Astrocyte (in vitro differentiated cells and primary cell): ENCODE data around the gene AUNIP. TPM values are rescaled to one million over a fixed set of nuclear protein-coding genes. Genes with fewer than 3 reads are reported as not detected.
A peak's percentile ranks its signal among the peaks of the same experiment; 100 is the strongest.

Experiments
- DNase-seq: peaks from one replicate; pipeline ENCODE4 v3.0.0-alpha.2; 2010; ENCODE audit warnings: low read depth
- FAIRE-seq: peaks from 2 replicates; lab custom pipeline; 2011; peaks lifted over from hg19 to GRCh38; lab: Jason Lieb, UNC
- H2AFZ ChIP-seq: 2 replicates; pipeline ENCODE4 v1.6.0; 2012; ENCODE audit warnings: low read depth, low read length, inconsistent platforms
- H3K27ac ChIP-seq: 2 replicates; pipeline ENCODE4 v1.5.1; 2011; ENCODE audit warnings: low read depth, low read length, inconsistent platforms
- H3K27me3 ChIP-seq: 2 replicates; pipeline ENCODE4 v1.6.0; 2011; ENCODE audit warnings: low read length, inconsistent platforms; ENCODE audit not compliant: insufficient read depth
- H3K36me3 ChIP-seq: 2 replicates; pipeline ENCODE4 v1.5.1; 2011; ENCODE audit warnings: low read length, inconsistent platforms; ENCODE audit not compliant: insufficient read depth
- H3K4me1 ChIP-seq: 2 replicates; pipeline ENCODE4 v1.5.1; 2011; ENCODE audit warnings: low read length, inconsistent platforms; ENCODE audit not compliant: insufficient read depth
- H3K4me2 ChIP-seq: 2 replicates; pipeline ENCODE4 v1.6.0; 2012; ENCODE audit warnings: low read length, inconsistent platforms
- H3K4me3 ChIP-seq: 2 replicates; pipeline ENCODE4 v1.5.1; 2011; ENCODE audit warnings: low read depth, mild to moderate bottlenecking, low read length, inconsistent platforms; ENCODE audit not compliant: insufficient read depth
- H3K79me2 ChIP-seq: 2 replicates; pipeline ENCODE4 v1.6.0; 2012; ENCODE audit warnings: mild to moderate bottlenecking, low read length, inconsistent platforms; ENCODE audit not compliant: insufficient read depth
- H3K9ac ChIP-seq: 2 replicates; pipeline ENCODE4 v1.6.0; 2012; ENCODE audit warnings: mild to moderate bottlenecking, low read length, inconsistent platforms
- H3K9me3 ChIP-seq: 2 replicates; pipeline ENCODE4 v1.5.1; 2012; ENCODE audit warnings: low read depth, mild to moderate bottlenecking, low read length, inconsistent platforms; ENCODE audit not compliant: insufficient read depth
- H4K20me1 ChIP-seq: 2 replicates; pipeline ENCODE4 v1.6.0; 2012; ENCODE audit warnings: low read length, inconsistent platforms; ENCODE audit not compliant: insufficient read depth
- H3K27ac Mint-ChIP-seq: one replicate; pipeline ENCODE4 v1.8.0; 2021; ENCODE audit warnings: mild to moderate bottlenecking, mixed read lengths; ENCODE audit not compliant: unreplicated experiment
- H3K27me3 Mint-ChIP-seq: one replicate; pipeline ENCODE4 v1.8.0; 2021; ENCODE audit warnings: low read depth, mixed read lengths; ENCODE audit not compliant: unreplicated experiment
- H3K36me3 Mint-ChIP-seq: one replicate; pipeline ENCODE4 v1.8.0; 2021; ENCODE audit warnings: low read depth, mixed read lengths; ENCODE audit not compliant: unreplicated experiment
- H3K4me1 Mint-ChIP-seq: one replicate; pipeline ENCODE4 v1.8.0; 2021; ENCODE audit warnings: low read depth, mixed read lengths; ENCODE audit not compliant: unreplicated experiment
- H3K4me3 Mint-ChIP-seq: one replicate; pipeline ENCODE4 v1.8.0; 2021; ENCODE audit warnings: mild to moderate bottlenecking, moderate library complexity, mixed read lengths; ENCODE audit not compliant: unreplicated experiment
- H3K9me3 Mint-ChIP-seq: one replicate; pipeline ENCODE4 v1.8.0; 2021; ENCODE audit warnings: mild to moderate bottlenecking, mixed read lengths; ENCODE audit not compliant: unreplicated experiment
- CTCF ChIP-seq: IDR thresholded peaks from 2 replicates; pipeline ENCODE4 v1.5.1; 2011; ENCODE audit warnings: low read depth, mild to moderate bottlenecking, inconsistent platforms, low read length, moderate library complexity; ENCODE audit not compliant: insufficient read depth
- EZH2 ChIP-seq: IDR thresholded peaks from 2 replicates; pipeline ENCODE4 v1.6.1; 2012; ENCODE audit warnings: mild to moderate bottlenecking, low read length, inconsistent platforms; ENCODE audit not compliant: insufficient read depth
- total RNA-seq: library from RNA; stranded (reverse); gene quantifications from 2 replicates; pipeline ENCODE4 v1.2.1, GENCODE V29; 2021

Gene AUNIP
- total RNA-seq, 1 donor from 2014 or later: 2.1 TPM

DNA sequence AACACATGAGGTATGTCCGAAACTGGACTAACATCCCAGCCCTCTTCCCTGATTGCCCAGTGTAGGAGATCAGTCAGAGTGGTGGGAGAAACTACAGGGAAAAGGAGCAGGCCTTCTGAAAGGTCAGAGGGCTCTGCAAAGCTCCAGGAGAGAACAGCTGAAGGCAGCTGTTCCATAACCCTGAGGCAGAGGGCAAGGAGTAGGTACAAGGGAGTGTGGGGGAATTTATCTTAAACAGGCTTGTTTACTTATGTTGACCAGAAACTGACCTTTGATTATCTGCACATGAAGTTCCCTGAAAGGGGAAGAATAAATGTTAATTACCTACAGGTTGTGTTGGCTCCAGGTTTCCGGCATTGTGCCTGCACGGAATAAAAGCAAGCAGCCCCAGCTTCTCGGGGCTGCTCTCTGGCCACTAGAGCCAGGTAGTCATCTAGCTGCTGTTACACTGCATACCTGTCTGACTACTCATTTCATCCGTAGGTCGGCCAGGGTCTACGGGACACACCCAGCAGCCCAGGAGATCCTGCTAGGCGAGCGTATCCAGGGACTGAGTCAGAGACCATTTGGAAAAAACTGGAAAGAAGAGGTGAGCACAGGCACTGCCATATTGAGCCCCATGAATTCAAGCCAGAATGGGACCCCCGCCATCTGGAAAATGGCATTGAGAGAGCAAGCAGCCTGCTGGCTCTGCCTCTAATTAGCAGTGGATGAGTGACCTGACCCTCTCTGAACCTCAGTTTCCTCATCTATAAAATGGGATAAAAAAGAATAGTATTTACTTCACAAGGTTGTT, 31.2 kb upstream of the AUNIP start:
- Mint-ChIP-seq H3K36me3 (peaks cover 9% of the 10 kb centered on the region), H3K27me3 (no peaks in the 10 kb centered on the region), H3K9me3 (no peaks in the 10 kb centered on the region), H3K4me3 (no peak overlapping the region), H3K27ac (peak overlapping the region; percentile 58), H3K4me1 (peaks cover 30% of the 10 kb centered on the region)
- no peak overlapping the region for H2AFZ ChIP-seq
- peak overlapping the region; percentile 27 for H3K4me2 ChIP-seq
- no peaks in the 10 kb centered on the region for H4K20me1 ChIP-seq
- peaks cover 34% of the 10 kb centered on the region for H3K4me1 ChIP-seq
- FAIRE-seq: no peak
- no peaks in the 10 kb centered on the region for H3K36me3 ChIP-seq
- no peaks in the 10 kb centered on the region for H3K27me3 ChIP-seq
- TF ChIP-seq CTCF (no peak), EZH2 (no peak)
- no peak overlapping the region for H3K4me3 ChIP-seq
- H3K9ac ChIP-seq: no peak overlapping the region
- no peaks in the 10 kb centered on the region for H3K9me3 ChIP-seq
- peak; percentile 81 for DNase-seq
- H3K27ac ChIP-seq: peak overlapping the region; percentile 39
- no peaks in the 10 kb centered on the region for H3K79me2 ChIP-seq

DNA sequence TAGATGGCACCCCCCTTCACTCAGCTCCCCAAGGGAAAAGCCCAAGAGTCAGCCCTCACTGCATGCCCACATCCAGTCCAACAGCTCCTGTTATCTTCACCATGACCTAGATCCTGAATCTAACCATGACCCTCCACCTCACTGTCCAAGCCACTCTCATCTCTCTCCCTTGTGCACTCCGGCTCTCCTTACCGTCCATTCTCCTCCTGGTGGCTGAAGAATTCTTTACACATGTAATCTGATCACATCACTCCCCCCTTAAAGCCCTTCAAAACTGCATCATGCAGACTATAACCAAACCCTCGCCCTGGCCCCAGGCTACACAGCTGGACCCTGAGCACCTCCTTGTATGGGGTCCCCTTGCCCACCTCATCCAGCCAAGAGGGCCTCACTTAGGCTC, 30.2 kb upstream of the AUNIP start:
- H3K79me2 ChIP-seq: no peaks in the 10 kb centered on the region
- H3K4me3 ChIP-seq: no peak overlapping the region
- no peaks in the 10 kb centered on the region for H3K27me3 Mint-ChIP-seq
- FAIRE-seq (no peak), DNase-seq (no peak)
- H3K27ac ChIP-seq: no peak overlapping the region
- no peak for TF ChIP-seq CTCF
- no peak for TF ChIP-seq EZH2
- no peak overlapping the region for H2AFZ ChIP-seq
- H3K4me1 Mint-ChIP-seq: peaks cover 26% of the 10 kb centered on the region
- no peaks in the 10 kb centered on the region for H3K9me3 ChIP-seq
- H3K4me1 ChIP-seq: peaks cover 34% of the 10 kb centered on the region
- H3K27me3 ChIP-seq: no peaks in the 10 kb centered on the region
- H3K4me2 ChIP-seq: no peak overlapping the region
- H3K36me3 Mint-ChIP-seq: peaks cover 9% of the 10 kb centered on the region
- H3K36me3 ChIP-seq: no peaks in the 10 kb centered on the region
- no peak overlapping the region for H3K4me3 Mint-ChIP-seq
- H3K27ac Mint-ChIP-seq: no peak overlapping the region
- H3K9me3 Mint-ChIP-seq: no peaks in the 10 kb centered on the region
- no peaks in the 10 kb centered on the region for H4K20me1 ChIP-seq
- H3K9ac ChIP-seq: no peak overlapping the region

- no peaks in the 10 kb centered on the region for H3K9me3 ChIP-seq
- no peaks in the 10 kb centered on the region for H4K20me1 ChIP-seq
- H3K9ac ChIP-seq: no peak overlapping the region
- Mint-ChIP-seq H3K27ac (no peak overlapping the region), H3K9me3 (no peaks in the 10 kb centered on the region), H3K27me3 (no peaks in the 10 kb centered on the region), H3K4me1 (peaks cover 26% of the 10 kb centered on the region), H3K4me3 (no peak overlapping the region), H3K36me3 (peaks cover 8% of the 10 kb centered on the region)
- peaks cover 34% of the 10 kb centered on the region for H3K4me1 ChIP-seq
- no peaks in the 10 kb centered on the region for H3K36me3 ChIP-seq
- no peaks in the 10 kb centered on the region for H3K79me2 ChIP-seq
- H2AFZ ChIP-seq: no peak overlapping the region
- no peak overlapping the region for H3K27ac ChIP-seq
- DNase-seq (no peak), FAIRE-seq (no peak)
- TF ChIP-seq CTCF (no peak), EZH2 (no peak)
- no peaks in the 10 kb centered on the region for H3K27me3 ChIP-seq
- H3K4me3 ChIP-seq: no peak overlapping the region
- H3K4me2 ChIP-seq: no peak overlapping the region
Observed at GRCh38 chr1:25888426-25888987, 29.2 kb upstream of the AUNIP start.
